Transverse colon (tissue), 3 donors: ENCODE measurements around the gene PARVA.

Experiments
- CTCF ChIP-seq, 5 experiments: fragments of 200-600 bp in 3 of 5; fragments of 450-650 bp in 2 of 5; sonication (generic) in 3 of 5; IDR thresholded peaks; 1 replicate in 2 of 5; 2 replicates in 3 of 5; pipeline ENCODE4 v1.5.1; 2016 to 2017; ENCODE audit warnings: antibody characterized with exemption in 5 of 5, inconsistent platforms in 3 of 5, mild to moderate bottlenecking in 2 of 5, moderate library complexity in 1 of 5
- POLR2A ChIP-seq: fragments of 450-650 bp; IDR thresholded peaks from one replicate; pipeline ENCODE4 v1.6.1; 2016; ENCODE audit warnings: antibody characterized with exemption, mild to moderate bottlenecking, moderate library complexity

- TF ChIP-seq CTCF (IDR thresholded peaks at IDR 0.05) (no peak), POLR2A (no peak)
Observed at GRCh38 chr11:12472401-12473005, 95.1 kb downstream of the PARVA start.
